GM19372 (cell line): Measurements from ENCODE around the gene MTARC2.

Source experiments
- ATAC-seq: cut with Tn5 transposase; IDR thresholded peaks from one replicate; pipeline ENCODE4 v1.9.1; 2021; ENCODE audit warnings: mild to moderate bottlenecking, low read depth, moderate library complexity; ENCODE audit not compliant: unreplicated experiment

The MTARC2 gene

GRCh38 chr1:220767312-220768125, 19.4 kb downstream of the MTARC2 start:
- ATAC-seq, result peak; percentile 29

- ATAC-seq, result peak; percentile 25
Observed at GRCh38 chr1:220768126-220768601, 20.0 kb downstream of the MTARC2 start.

- ATAC-seq, result no peak
Observed at GRCh38 chr1:220769205-220769604, 21.1 kb downstream of the MTARC2 start.

- ATAC-seq, result peak; percentile 63
Observed at GRCh38 chr1:220770245-220770913, 22.3 kb downstream of the MTARC2 start.

- ATAC-seq, result no peak
Observed at GRCh38 chr1:220772846-220773245, 24.7 kb downstream of the MTARC2 start.

- no peak for ATAC-seq
Observed at GRCh38 chr1:220775240-220775853, 27.2 kb downstream of the MTARC2 start.

- ATAC-seq, result no peak
Observed at GRCh38 chr1:220776254-220776653, 28.1 kb downstream of the MTARC2 start.

- ATAC-seq, result peak; percentile 65
Observed at GRCh38 chr1:220776720-220777326, 28.7 kb downstream of the MTARC2 start.

- no peak for ATAC-seq
Observed at GRCh38 chr1:220783453-220783852, 35.3 kb downstream of the MTARC2 start.

GRCh38 chr1:220784751-220785150, 36.6 kb downstream of the MTARC2 start:
- no peak for ATAC-seq

- no peak for ATAC-seq
Observed at GRCh38 chr1:220785166-220786056, 37.3 kb downstream of the MTARC2 start.

GRCh38 chr1:220786057-220786336, 37.9 kb downstream of the MTARC2 start:
- peak; percentile 6 for ATAC-seq

GRCh38 chr1:220786337-220787068, 38.4 kb downstream of the MTARC2 start, which contains the start of gene MTARC1:
Gene MTARC1 (plus strand): TSS chr1:220786913. CDS start chr1:220786945, 32 bp downstream.
- peak; percentile 64 for ATAC-seq

GRCh38 chr1:220787069-220787619, 39.0 kb downstream of the MTARC2 start:
- peak; percentile 43 for ATAC-seq

GRCh38 chr1:220788900-220789299, 40.8 kb downstream of the MTARC2 start:
- ATAC-seq, result no peak

- ATAC-seq, result no peak
Observed at GRCh38 chr1:220789532-220790147, 41.5 kb downstream of the MTARC2 start.

GRCh38 chr1:220791285-220791684, 43.2 kb downstream of the MTARC2 start:
- no peak for ATAC-seq

- no peak for ATAC-seq
Observed at GRCh38 chr1:220791956-220792355, 43.8 kb downstream of the MTARC2 start.

GRCh38 chr1:220796530-220796929, 48.4 kb downstream of the MTARC2 start:
- no peak for ATAC-seq
